GM12891 (cell line): ENCODE results near the gene MYO5C.
A peak's percentile ranks its signal among the peaks of the same experiment; 100 is the strongest.

ENCODE experiments used
- PAX5 ChIP-seq: IDR thresholded peaks from 2 replicates; pipeline ENCODE4 v1.6.1; 2011; ENCODE audit warnings: low read length, moderate library complexity, mild to moderate bottlenecking; ENCODE audit not compliant: insufficient read depth, severe bottlenecking
- POLR2A ChIP-seq: IDR thresholded peaks from 2 replicates; pipeline ENCODE4 v1.6.1; 2011; ENCODE audit warnings: low read depth, low read length, control low read depth
- POLR2AphosphoS5 ChIP-seq: IDR thresholded peaks from 2 replicates; pipeline ENCODE4 v1.6.1; 2011; ENCODE audit warnings: low read depth, low read length, control low read depth
- POU2F2 ChIP-seq: IDR thresholded peaks from 2 replicates; pipeline ENCODE4 v1.6.1; 2011; ENCODE audit warnings: low read depth, mild to moderate bottlenecking, control low read depth, low read length, moderate library complexity
- SPI1 ChIP-seq: IDR thresholded peaks from 2 replicates; pipeline ENCODE4 v1.6.1; 2011; ENCODE audit warnings: low read depth, low read length, control low read depth
- TAF1 ChIP-seq: IDR thresholded peaks from 2 replicates; pipeline ENCODE4 v1.6.1; 2011; ENCODE audit warnings: low read depth, low read length, control low read depth

- TF ChIP-seq POLR2A (no peak), POLR2AphosphoS5 (no peak), TAF1 (no peak), PAX5 (no peak), POU2F2 (no peak), SPI1 (peak; percentile 62)
Measured at GRCh38 chr15:52292780-52293392, 2.7 kb downstream of the MYO5C start.
